ENCODE measurements around the gene NSD2. TPM values are rescaled to one million over a fixed set of nuclear protein-coding genes. Genes with fewer than 3 reads are reported as not detected.

Gene NSD2
- total RNA-seq, 1 experiment from 2014 or later: 136 TPM

GRCh38 chr4:1823545-1823932, 47.7 kb upstream of the NSD2 start:
- H3K79me2 ChIP-seq (ENCODE audit: insufficient read depth, low read length): no peaks in the 10 kb centered on the region
- H3K36me3 Mint-ChIP-seq (ENCODE audit: insufficient read depth in 1 of 3, low read depth in 3 of 3): peaks cover 25 to 67% (median 57%) of the 10 kb centered on the region in 3 experiments; a peak in 6 of 7 replicates
- no CpG with 5 or more reads among the region's 12 CpGs for whole genome bisulfite sequencing (ENCODE audit: extremely low coverage, insufficient read length, low lambda C conversion rate)

More at GRCh38 chr4:1823545-1823932, 47.7 kb upstream of the NSD2 start:
- H2BK5ac ChIP-seq (ENCODE audit: insufficient read length, low read length): no peak overlapping the region
- H3K27me3 Mint-ChIP-seq (ENCODE audit: low read depth): no peaks in the 10 kb centered on the region; the same call in 1 of the 2 replicates
- no peaks in the 10 kb centered on the region for H3K9me3 Mint-ChIP-seq
- H4K5ac ChIP-seq (ENCODE audit: insufficient read length, low read depth, low read length): no peak overlapping the region
- no peak overlapping the region for H2BK20ac ChIP-seq (ENCODE audit: low read depth, low read length, poor library complexity, severe bottlenecking)
- DNase-seq: no peak
- H3K4me1 Mint-ChIP-seq: no peaks in the 10 kb centered on the region
- no peaks in the 10 kb centered on the region for H3K9me3 ChIP-seq (ENCODE audit: control insufficient read depth, low read depth, low read length)
- no peak overlapping the region for H2AK5ac ChIP-seq (ENCODE audit: insufficient read length, low read length)
- no peaks in the 10 kb centered on the region for H4K20me1 ChIP-seq (ENCODE audit: control insufficient read depth, insufficient read depth, insufficient read length)
- H3K23ac ChIP-seq (ENCODE audit: insufficient read length, low read depth, low read length): no peak overlapping the region
- H3K79me1 ChIP-seq (ENCODE audit: insufficient read depth, low read depth, low read length, poor library complexity, severe bottlenecking): no peaks in the 10 kb centered on the region
- H2BK120ac ChIP-seq (ENCODE audit: low read depth, low read length, poor library complexity, severe bottlenecking): no peak overlapping the region
- no peak overlapping the region for H2BK15ac ChIP-seq (ENCODE audit: low read depth, low read length)
- no peak overlapping the region for H3K27ac ChIP-seq (ENCODE audit: insufficient read length, low read depth, low read length)
- H3K9ac ChIP-seq (ENCODE audit: extremely low read depth, insufficient read length, low read length): no peak overlapping the region
- no peak overlapping the region for H3K4ac ChIP-seq (ENCODE audit: low read depth, low read length)
- TF ChIP-seq CTCF (conservative IDR thresholded peaks at IDR 0.05): no peak
- no peak overlapping the region for H3K18ac ChIP-seq (ENCODE audit: insufficient read length, low read depth, low read length)
- no peak overlapping the region for H3K4me2 ChIP-seq (ENCODE audit: insufficient read depth, insufficient read length, low read length)
- no peak overlapping the region for H3K4me3 Mint-ChIP-seq
- no peak overlapping the region for H3K14ac ChIP-seq (ENCODE audit: insufficient read depth, low read length)
- no peak overlapping the region for H2AFZ ChIP-seq (ENCODE audit: low read length)
- no peaks in the 10 kb centered on the region for H3K23me2 ChIP-seq (ENCODE audit: insufficient read length, low read depth, low read length, poor library complexity, severe bottlenecking)
- H4K91ac ChIP-seq (ENCODE audit: insufficient read length, low read depth, low read length): no peak overlapping the region
- H2BK12ac ChIP-seq (ENCODE audit: insufficient read length, low read depth, low read length): no peak overlapping the region
- H4K8ac ChIP-seq (replicated peaks; ENCODE audit: insufficient read length, low read depth, low read length): no peak overlapping the region
- H3K27me3 ChIP-seq (ENCODE audit: insufficient read depth, low read length): no peaks in the 10 kb centered on the region
- H3K27ac Mint-ChIP-seq: no peak overlapping the region
- H3K4me1 ChIP-seq (ENCODE audit: insufficient read depth, low read length): no peaks in the 10 kb centered on the region
- H3K56ac ChIP-seq (ENCODE audit: insufficient read length, low read depth, low read length): no peak overlapping the region
- H3T11ph ChIP-seq (ENCODE audit: low read length): no peak overlapping the region

All from H9 (cell line).